Mesodermal cell (in vitro differentiated cells): ENCODE data around the gene DLG2.
"Not testable (repeated sequence)": the region's sequence is repeated elsewhere in the genome, so short reads cannot be mapped to it uniquely, and the experiment has no call there.

ENCODE experiments used
- H3K27ac ChIP-seq: 2 replicates; pipeline ENCODE4 v1.7.0; 2013; ENCODE audit warnings: mild to moderate bottlenecking, low read depth, low read length, moderate library complexity; ENCODE audit not compliant: severe bottlenecking
- H3K36me3 ChIP-seq: 2 replicates; pipeline ENCODE4 v1.7.1; 2013; ENCODE audit warnings: mild to moderate bottlenecking, low read length, moderate library complexity; ENCODE audit not compliant: control insufficient read depth, insufficient read depth
- H3K4me1 ChIP-seq: one replicate; pipeline ENCODE4 v1.7.1; 2013; ENCODE audit warnings: mild to moderate bottlenecking, low read length; ENCODE audit not compliant: insufficient read depth, control insufficient read depth, poor library complexity, severe bottlenecking
- H3K4me3 ChIP-seq: 2 replicates; pipeline ENCODE4 v1.7.0; 2013; ENCODE audit warnings: low read length, control low read depth, mild to moderate bottlenecking; ENCODE audit not compliant: insufficient read depth, poor library complexity, severe bottlenecking; ENCODE audit errors: extremely low read depth
- H3K9me3 ChIP-seq: 2 replicates; pipeline ENCODE4 v1.7.1; 2013; ENCODE audit warnings: mild to moderate bottlenecking, low read length, moderate library complexity; ENCODE audit not compliant: control insufficient read depth
- WGBS, 2 experiments: methylation state at CpG; one replicate each; pipeline ENCODE4 v1.1.5; 2013; ENCODE audit warnings: missing lambda C conversion rate in 2 of 2; ENCODE audit not compliant: insufficient coverage in 2 of 2; 5-methylcytosine and 5-hydroxymethylcytosine counted together

DLG2 gene

GRCh38 chr11:85118151-85118550 is 509.0 kb downstream of the DLG2 start:
- Histone ChIP-seq H3K9me3 (no peaks in the 10 kb centered on the region), H3K4me1 (no peaks in the 10 kb centered on the region), H3K27ac (no peak overlapping the region), H3K36me3 (no peaks in the 10 kb centered on the region), H3K4me3 (no peak overlapping the region)
- no CpG with 5 or more reads among the region's 1 CpG for WGBS, 2 experiments

- no peak overlapping the region for H3K4me3 ChIP-seq
- no peak overlapping the region for H3K27ac ChIP-seq
- H3K4me1 ChIP-seq = no peaks in the 10 kb centered on the region
- no peaks in the 10 kb centered on the region for H3K9me3 ChIP-seq
- H3K36me3 ChIP-seq = no peaks in the 10 kb centered on the region
- 80 to 83% methylated on average over 1 to 2 of the region's 2 CpGs for WGBS, 2 experiments
Observed at GRCh38 chr11:85115798-85116197, 511.3 kb downstream of the DLG2 start.

DNA sequence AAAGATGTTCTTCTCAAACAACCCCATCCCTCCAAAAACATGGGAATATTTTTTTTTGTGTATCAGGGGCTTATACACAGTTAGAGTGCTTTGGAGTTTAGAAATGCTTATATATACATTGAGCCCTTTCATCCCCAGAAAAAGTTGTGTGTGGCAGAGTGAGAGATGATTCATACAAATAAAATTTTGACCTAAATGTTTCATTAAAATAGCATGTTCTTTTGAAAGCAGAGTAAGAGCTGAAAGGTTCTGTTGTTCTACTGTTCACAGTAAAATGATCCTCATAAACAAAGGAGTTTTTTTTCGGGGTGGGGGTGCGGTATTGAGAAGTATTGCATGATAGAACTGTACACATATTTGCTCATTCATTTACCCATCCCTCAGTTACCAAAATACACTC is 512.4 kb downstream of the DLG2 start:
- Histone ChIP-seq H3K4me3 (no peak overlapping the region), H3K4me1 (no peaks in the 10 kb centered on the region), H3K27ac (no peak overlapping the region), H3K9me3 (no peaks in the 10 kb centered on the region), H3K36me3 (no peaks in the 10 kb centered on the region)
- WGBS, 2 experiments = no CpG with 5 or more reads among the region's 2 CpGs

- not testable (repeated sequence) for H3K9me3 ChIP-seq, H3K27ac ChIP-seq, H3K4me3 ChIP-seq, H3K36me3 ChIP-seq, H3K4me1 ChIP-seq
- 57 to 100% methylated on average over 1 of the region's 1 CpG for whole genome bisulfite sequencing, 2 experiments
Observed at GRCh38 chr11:85110246-85110645, 516.9 kb downstream of the DLG2 start.

- no peak overlapping the region for H3K27ac ChIP-seq
- no peaks in the 10 kb centered on the region for H3K9me3 ChIP-seq
- no peak overlapping the region for H3K4me3 ChIP-seq
- no CpG with 5 or more reads among the region's 4 CpGs for WGBS, 2 experiments
- H3K36me3 ChIP-seq = no peaks in the 10 kb centered on the region
- H3K4me1 ChIP-seq = no peaks in the 10 kb centered on the region
Observed at GRCh38 chr11:85109141-85109540, 518.0 kb downstream of the DLG2 start.

GRCh38 chr11:85105868-85106267 is 521.3 kb downstream of the DLG2 start:
- no peaks in the 10 kb centered on the region for H3K36me3 ChIP-seq
- H3K27ac ChIP-seq = no peak overlapping the region
- no peak overlapping the region for H3K4me3 ChIP-seq
- no peaks in the 10 kb centered on the region for H3K9me3 ChIP-seq
- no peaks in the 10 kb centered on the region for H3K4me1 ChIP-seq

- H3K4me3 ChIP-seq = no peak overlapping the region
- H3K27ac ChIP-seq = no peak overlapping the region
- H3K36me3 ChIP-seq = no peaks in the 10 kb centered on the region
- WGBS, 2 experiments = no CpG with 5 or more reads among the region's 3 CpGs
- H3K9me3 ChIP-seq = no peaks in the 10 kb centered on the region
- no peaks in the 10 kb centered on the region for H3K4me1 ChIP-seq
Observed at GRCh38 chr11:85099522-85099921, 527.6 kb downstream of the DLG2 start.

- Histone ChIP-seq H3K36me3 (no peaks in the 10 kb centered on the region), H3K4me1 (no peaks in the 10 kb centered on the region), H3K4me3 (no peak overlapping the region), H3K9me3 (no peaks in the 10 kb centered on the region), H3K27ac (no peak overlapping the region)
- WGBS, 2 experiments = 71 to 78% methylated on average over 1 to 4 of the region's 4 CpGs
Observed at GRCh38 chr11:85098996-85099395, 528.1 kb downstream of the DLG2 start.

DNA sequence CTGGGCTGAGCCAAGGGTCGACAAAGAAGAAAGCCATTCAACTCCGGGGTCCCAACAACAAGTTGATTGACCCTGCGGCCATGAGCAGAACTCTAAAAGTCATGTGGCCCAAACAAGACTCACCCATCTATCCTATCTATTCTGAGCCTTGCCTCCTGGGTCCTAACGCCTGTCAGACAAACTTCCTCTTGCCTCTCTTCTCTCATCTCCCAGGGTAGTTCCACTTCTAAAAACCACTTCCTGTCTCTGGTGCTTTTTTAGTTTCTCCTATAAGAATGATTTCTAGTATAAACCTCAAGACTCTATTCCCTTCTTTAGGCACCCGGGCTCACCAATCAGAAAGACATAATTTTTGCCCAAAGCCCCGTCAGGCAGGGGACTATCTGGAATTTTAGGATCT is 530.2 kb downstream of the DLG2 start:
- WGBS, 2 experiments = 86 to 91% methylated on average over 5 to 6 of the region's 6 CpGs
- no peaks in the 10 kb centered on the region for H3K36me3 ChIP-seq
- H3K27ac ChIP-seq = no peak overlapping the region
- no peaks in the 10 kb centered on the region for H3K4me1 ChIP-seq
- no peak overlapping the region for H3K4me3 ChIP-seq
- no peaks in the 10 kb centered on the region for H3K9me3 ChIP-seq

GRCh38 chr11:85095239-85095638 is 531.9 kb downstream of the DLG2 start:
- no peaks in the 10 kb centered on the region for H3K4me1 ChIP-seq
- H3K36me3 ChIP-seq = no peaks in the 10 kb centered on the region
- no peaks in the 10 kb centered on the region for H3K9me3 ChIP-seq
- no peak overlapping the region for H3K27ac ChIP-seq
- H3K4me3 ChIP-seq = no peak overlapping the region

- WGBS, 2 experiments = no CpG with 5 or more reads among the region's 1 CpG
- H3K9me3 ChIP-seq = no peaks in the 10 kb centered on the region
Observed at GRCh38 chr11:85094795-85095194, 532.3 kb downstream of the DLG2 start.

GRCh38 chr11:85089654-85090053 is 537.5 kb downstream of the DLG2 start:
- no peaks in the 10 kb centered on the region for H3K36me3 ChIP-seq

More at GRCh38 chr11:85094795-85095194, 532.3 kb downstream of the DLG2 start:
- H3K4me1 ChIP-seq = no peaks in the 10 kb centered on the region
- H3K4me3 ChIP-seq = no peak overlapping the region
- H3K27ac ChIP-seq = no peak overlapping the region
- H3K36me3 ChIP-seq = no peaks in the 10 kb centered on the region

More at GRCh38 chr11:85089654-85090053, 537.5 kb downstream of the DLG2 start:
- WGBS, 2 experiments = 86% methylated on average over 1 of the region's 1 CpG; no CpG with 5 or more reads in 1 of the 2 experiments
- no peaks in the 10 kb centered on the region for H3K4me1 ChIP-seq
- no peak overlapping the region for H3K4me3 ChIP-seq
- H3K27ac ChIP-seq = no peak overlapping the region
- H3K9me3 ChIP-seq = no peaks in the 10 kb centered on the region
